Measurements from ENCODE around the gene ORMDL2.

DNA sequence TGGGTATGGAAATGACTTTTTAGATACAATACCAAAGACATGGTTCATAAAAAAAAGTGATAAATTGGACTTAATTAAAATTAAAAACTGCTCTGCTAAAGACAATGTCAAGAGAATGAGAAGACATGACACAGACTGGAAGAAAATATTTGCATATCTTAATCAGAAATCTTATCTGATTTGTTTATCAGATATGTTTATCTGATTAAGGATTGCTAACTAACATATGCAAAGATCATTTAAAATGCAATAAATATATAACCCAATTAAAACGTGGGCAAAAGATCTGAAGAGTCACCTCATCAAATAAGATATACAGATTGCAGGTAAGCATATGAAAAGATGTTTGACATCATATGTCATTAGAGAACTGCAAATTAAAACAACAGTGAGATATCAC lies 34.9 kb downstream of the ORMDL2 start:
- TF ChIP-seq, protein P1, sequence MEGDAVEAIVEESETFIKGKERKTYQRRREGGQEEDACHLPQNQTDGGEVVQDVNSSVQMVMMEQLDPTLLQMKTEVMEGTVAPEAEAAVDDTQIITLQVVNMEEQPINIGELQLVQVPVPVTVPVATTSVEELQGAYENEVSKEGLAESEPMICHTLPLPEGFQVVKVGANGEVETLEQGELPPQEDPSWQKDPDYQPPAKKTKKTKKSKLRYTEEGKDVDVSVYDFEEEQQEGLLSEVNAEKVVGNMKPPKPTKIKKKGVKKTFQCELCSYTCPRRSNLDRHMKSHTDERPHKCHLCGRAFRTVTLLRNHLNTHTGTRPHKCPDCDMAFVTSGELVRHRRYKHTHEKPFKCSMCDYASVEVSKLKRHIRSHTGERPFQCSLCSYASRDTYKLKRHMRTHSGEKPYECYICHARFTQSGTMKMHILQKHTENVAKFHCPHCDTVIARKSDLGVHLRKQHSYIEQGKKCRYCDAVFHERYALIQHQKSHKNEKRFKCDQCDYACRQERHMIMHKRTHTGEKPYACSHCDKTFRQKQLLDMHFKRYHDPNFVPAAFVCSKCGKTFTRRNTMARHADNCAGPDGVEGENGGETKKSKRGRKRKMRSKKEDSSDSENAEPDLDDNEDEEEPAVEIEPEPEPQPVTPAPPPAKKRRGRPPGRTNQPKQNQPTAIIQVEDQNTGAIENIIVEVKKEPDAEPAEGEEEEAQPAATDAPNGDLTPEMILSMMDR (IDR thresholded peaks at IDR 0.05), result no peak
- TF ChIP-seq POLR2A (IDR thresholded peaks at IDR 0.05), result no peak
